H9 (cell line): ENCODE data around the gene ETV6. TPM values are rescaled to one million over a fixed set of nuclear protein-coding genes. Genes with fewer than 3 reads are reported as not detected.

ENCODE experiments used
- DNase-seq: peaks from one replicate; pipeline ENCODE4 v3.0.0-alpha.2; 2017
- H2AFZ ChIP-seq: one replicate; pipeline ENCODE4 v1.6.1; 2013; ENCODE audit warnings: mild to moderate bottlenecking, low read length, control low read depth, moderate library complexity
- H2AK5ac ChIP-seq: 2 replicates; pipeline ENCODE4 v1.6.1; 2013; ENCODE audit warnings: low read length, control low read depth, mixed read lengths; ENCODE audit not compliant: insufficient read length
- H2BK120ac ChIP-seq: one replicate; pipeline ENCODE4 v1.6.1; 2013; ENCODE audit warnings: low read depth, mild to moderate bottlenecking, low read length, control low read depth, inconsistent platforms; ENCODE audit not compliant: poor library complexity, severe bottlenecking
- H2BK12ac ChIP-seq: 2 replicates; pipeline ENCODE4 v1.6.1; 2013; ENCODE audit warnings: low read length, control low read depth, mixed read lengths, low read depth; ENCODE audit not compliant: insufficient read length
- H2BK15ac ChIP-seq: 2 replicates; pipeline ENCODE4 v1.6.1; 2013; ENCODE audit warnings: low read depth, low read length, control low read depth
- H2BK20ac ChIP-seq: one replicate; pipeline ENCODE4 v1.6.1; 2013; ENCODE audit warnings: low read depth, mild to moderate bottlenecking, low read length, control low read depth, inconsistent platforms; ENCODE audit not compliant: poor library complexity, severe bottlenecking
- H2BK5ac ChIP-seq: 2 replicates; pipeline ENCODE4 v1.6.1; 2013; ENCODE audit warnings: low read length, control low read depth, mixed read lengths; ENCODE audit not compliant: insufficient read length
- H3K14ac ChIP-seq: 2 replicates; pipeline ENCODE4 v1.6.1; 2013; ENCODE audit warnings: low read length, control low read depth; ENCODE audit not compliant: insufficient read depth
- H3K18ac ChIP-seq: 2 replicates; pipeline ENCODE4 v1.6.1; 2013; ENCODE audit warnings: low read depth, mild to moderate bottlenecking, mixed read lengths, low read length, control low read depth; ENCODE audit not compliant: insufficient read length
- H3K23ac ChIP-seq: 2 replicates; pipeline ENCODE4 v1.6.1; 2013; ENCODE audit warnings: low read length, control low read depth, mixed read lengths, low read depth; ENCODE audit not compliant: insufficient read length
- H3K23me2 ChIP-seq: 2 replicates; pipeline ENCODE4 v1.6.1; 2013; ENCODE audit warnings: low read depth, mild to moderate bottlenecking, mixed read lengths, low read length, control low read depth; ENCODE audit not compliant: insufficient read length, poor library complexity, severe bottlenecking
- H3K27ac ChIP-seq: 2 replicates; pipeline ENCODE4 v1.5.1; 2013; ENCODE audit warnings: low read length, control low read depth, mixed read lengths, low read depth; ENCODE audit not compliant: insufficient read length
- H3K27me3 ChIP-seq: 2 replicates; pipeline ENCODE4 v1.6.1; 2013; ENCODE audit warnings: low read length, control low read depth, inconsistent platforms; ENCODE audit not compliant: insufficient read depth
- H3K4ac ChIP-seq: 2 replicates; pipeline ENCODE4 v1.6.1; 2013; ENCODE audit warnings: low read depth, mild to moderate bottlenecking, control low read depth, inconsistent platforms, low read length, moderate library complexity
- H3K4me1 ChIP-seq: 2 replicates; pipeline ENCODE4 v1.6.1; 2013; ENCODE audit warnings: low read length, control low read depth, inconsistent platforms; ENCODE audit not compliant: insufficient read depth
- H3K4me2 ChIP-seq: 2 replicates; pipeline ENCODE4 v1.6.1; 2013; ENCODE audit warnings: low read length, control low read depth, mixed read lengths; ENCODE audit not compliant: insufficient read length, insufficient read depth
- H3K56ac ChIP-seq: 2 replicates; pipeline ENCODE4 v1.6.1; 2013; ENCODE audit warnings: low read depth, mild to moderate bottlenecking, mixed read lengths, low read length, control low read depth; ENCODE audit not compliant: insufficient read length
- H3K79me1 ChIP-seq: 2 replicates; pipeline ENCODE4 v1.6.1; 2013; ENCODE audit warnings: low read depth, mild to moderate bottlenecking, moderate library complexity, low read length, control low read depth, inconsistent platforms; ENCODE audit not compliant: insufficient read depth, poor library complexity, severe bottlenecking
- H3K79me2 ChIP-seq: 2 replicates; pipeline ENCODE4 v1.6.1; 2013; ENCODE audit warnings: low read length, control low read depth, inconsistent platforms; ENCODE audit not compliant: insufficient read depth
- H3K9ac ChIP-seq: 2 replicates; pipeline ENCODE4 v1.6.1; 2013; ENCODE audit warnings: low read length, control low read depth, mixed read lengths; ENCODE audit not compliant: insufficient read length; ENCODE audit errors: extremely low read depth
- H3K9me3 ChIP-seq: one replicate; pipeline ENCODE4 v1.6.1; 2013; ENCODE audit warnings: low read depth, low read length, inconsistent platforms; ENCODE audit not compliant: control insufficient read depth
- H3T11ph ChIP-seq: one replicate; pipeline ENCODE4 v1.6.1; 2013; ENCODE audit warnings: mild to moderate bottlenecking, low read length, control low read depth, inconsistent platforms
- H4K20me1 ChIP-seq: one replicate; pipeline ENCODE4 v1.6.1; 2013; ENCODE audit not compliant: control insufficient read depth, insufficient read length, insufficient read depth
- H4K5ac ChIP-seq: 2 replicates; pipeline ENCODE4 v1.6.1; 2013; ENCODE audit warnings: low read depth, mild to moderate bottlenecking, mixed read lengths, low read length, control low read depth; ENCODE audit not compliant: insufficient read length
- H4K8ac ChIP-seq: replicated peaks from 2 replicates; pipeline ENCODE4 v1.6.1; 2013; ENCODE audit warnings: low read length, control low read depth, mixed read lengths, low read depth; ENCODE audit not compliant: insufficient read length
- H4K91ac ChIP-seq: 2 replicates; pipeline ENCODE4 v1.6.1; 2013; ENCODE audit warnings: low read depth, mild to moderate bottlenecking, moderate library complexity, mixed read lengths, low read length, control low read depth; ENCODE audit not compliant: insufficient read length
- H3K27ac Mint-ChIP-seq, 3 experiments: 2 replicates in 2 of 3; 3 replicates in 1 of 3; pipeline ENCODE4 v1.8.0; 2020 to 2021; ENCODE audit warnings: mixed read lengths in 3 of 3, mild to moderate bottlenecking in 1 of 3, moderate library complexity in 1 of 3
- H3K27me3 Mint-ChIP-seq: 2 replicates; pipeline ENCODE4 v1.8.0; 2021; ENCODE audit warnings: low read depth, mild to moderate bottlenecking, moderate library complexity, mixed read lengths
- H3K36me3 Mint-ChIP-seq, 3 experiments: 2 replicates in 2 of 3; 3 replicates in 1 of 3; pipeline ENCODE4 v1.8.0; 2020 to 2021; ENCODE audit warnings: low read depth in 3 of 3, mixed read lengths in 3 of 3; ENCODE audit not compliant: insufficient read depth in 1 of 3
- H3K4me1 Mint-ChIP-seq, 2 experiments: 2 replicates each; pipeline ENCODE4 v1.8.0; 2020; ENCODE audit warnings: mixed read lengths in 2 of 2
- H3K4me3 Mint-ChIP-seq, 2 experiments: 2 replicates in 1 of 2; 3 replicates in 1 of 2; pipeline ENCODE4 v1.8.0; 2020 to 2021; ENCODE audit warnings: mild to moderate bottlenecking in 2 of 2, mixed read lengths in 2 of 2, moderate library complexity in 1 of 2
- H3K9me3 Mint-ChIP-seq, 2 experiments: 2 replicates in 1 of 2; 3 replicates in 1 of 2; pipeline ENCODE4 v1.8.0; 2020; ENCODE audit warnings: mild to moderate bottlenecking in 2 of 2, mixed read lengths in 2 of 2, moderate library complexity in 1 of 2
- WGBS: extraction: QIAGEN DNeasy Blood & Tissue Kit; methylation state at CpG from one replicate; pipeline ENCODE4 v1.1.7; 2013; ENCODE audit warnings: missing lambda C conversion rate, low lambda C conversion rate, mixed read lengths; ENCODE audit not compliant: insufficient read length; ENCODE audit errors: extremely low coverage; 5-methylcytosine and 5-hydroxymethylcytosine counted together
- total RNA-seq: library from RNA; stranded (reverse); gene quantifications from 2 replicates; pipeline ENCODE4 v1.2.1, GENCODE V29; 2021
- TF ChIP-seq, protein P1 (sequence below): fragments of 200-600 bp; sonication (generic); conservative IDR thresholded peaks from 3 replicates; pipeline ENCODE4 v1.8.0; 2021; ENCODE audit warnings: antibody characterized with exemption, mild to moderate bottlenecking

The ETV6 gene
- total RNA-seq, 1 experiment from 2014 or later = 28.7 TPM

DNA sequence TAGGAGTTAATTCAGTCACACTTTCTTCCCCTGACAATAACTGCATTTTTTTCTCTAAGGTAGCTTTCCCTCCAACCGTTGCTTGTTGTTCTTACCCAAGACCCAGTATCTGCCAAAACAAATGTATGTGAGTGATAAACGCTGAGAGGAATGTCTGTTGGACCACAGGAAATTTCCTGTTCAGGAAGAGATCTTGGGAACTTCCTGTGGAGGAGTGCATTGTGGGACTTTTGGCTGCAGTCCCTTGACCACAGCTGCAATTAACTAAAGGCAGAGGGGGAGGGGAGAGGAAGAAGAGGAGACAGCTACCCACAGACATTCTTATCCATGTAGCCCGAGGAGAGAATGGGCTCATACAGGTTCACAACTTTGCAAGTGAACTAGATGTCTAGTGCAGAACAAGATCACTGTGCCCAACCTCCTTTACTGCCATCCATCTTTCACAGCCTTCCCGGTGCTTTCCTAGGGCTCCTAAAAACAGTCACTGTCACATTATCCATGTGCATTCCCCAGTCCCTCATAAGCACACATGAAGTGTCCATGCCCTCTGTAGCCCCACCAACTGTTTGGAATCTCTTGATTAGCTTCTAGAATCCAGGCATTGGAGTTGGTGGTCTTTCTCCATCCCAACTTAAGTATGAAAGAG, 149.5 kb downstream of the ETV6 start:
- Histone ChIP-seq H3T11ph (no peak overlapping the region), H3K23ac (no peak overlapping the region), H3K9ac (no peak overlapping the region), H4K20me1 (no peaks in the 10 kb centered on the region), H2BK5ac (no peak overlapping the region), H4K5ac (no peak overlapping the region), H2BK15ac (no peak overlapping the region), H3K4ac (no peak overlapping the region), H3K27me3 (no peaks in the 10 kb centered on the region), H2BK120ac (no peak overlapping the region), H3K4me2 (no peak overlapping the region), H3K27ac (no peak overlapping the region), H3K79me2 (no peaks in the 10 kb centered on the region), H2BK12ac (no peak overlapping the region), H3K79me1 (no peaks in the 10 kb centered on the region), H3K4me1 (peaks cover 6% of the 10 kb centered on the region), H4K8ac (no peak overlapping the region), H3K18ac (no peak overlapping the region), H3K23me2 (no peaks in the 10 kb centered on the region), H2AFZ (no peak overlapping the region), H3K14ac (no peak overlapping the region), H3K9me3 (no peaks in the 10 kb centered on the region), H3K56ac (no peak overlapping the region), H2BK20ac (no peak overlapping the region), H4K91ac (no peak overlapping the region), H2AK5ac (no peak overlapping the region)
- no CpG with 5 or more reads among the region's 4 CpGs for WGBS
- no peaks in the 10 kb centered on the region for H3K27me3 Mint-ChIP-seq
- DNase-seq = no peak
- no peak overlapping the region for H3K4me3 Mint-ChIP-seq
- H3K27ac Mint-ChIP-seq = peak overlapping the region in 1 of 3 experiments; percentile 40; a peak in 2 of 7 replicates
- H3K4me1 Mint-ChIP-seq = peaks cover 12 to 20% of the 10 kb centered on the region in 2 experiments
- peaks cover 0 to 3% (median 2%) of the 10 kb centered on the region in 3 experiments; a peak in 2 of 7 replicates for H3K36me3 Mint-ChIP-seq
- H3K9me3 Mint-ChIP-seq = no peaks in the 10 kb centered on the region
- TF ChIP-seq, protein P1, sequence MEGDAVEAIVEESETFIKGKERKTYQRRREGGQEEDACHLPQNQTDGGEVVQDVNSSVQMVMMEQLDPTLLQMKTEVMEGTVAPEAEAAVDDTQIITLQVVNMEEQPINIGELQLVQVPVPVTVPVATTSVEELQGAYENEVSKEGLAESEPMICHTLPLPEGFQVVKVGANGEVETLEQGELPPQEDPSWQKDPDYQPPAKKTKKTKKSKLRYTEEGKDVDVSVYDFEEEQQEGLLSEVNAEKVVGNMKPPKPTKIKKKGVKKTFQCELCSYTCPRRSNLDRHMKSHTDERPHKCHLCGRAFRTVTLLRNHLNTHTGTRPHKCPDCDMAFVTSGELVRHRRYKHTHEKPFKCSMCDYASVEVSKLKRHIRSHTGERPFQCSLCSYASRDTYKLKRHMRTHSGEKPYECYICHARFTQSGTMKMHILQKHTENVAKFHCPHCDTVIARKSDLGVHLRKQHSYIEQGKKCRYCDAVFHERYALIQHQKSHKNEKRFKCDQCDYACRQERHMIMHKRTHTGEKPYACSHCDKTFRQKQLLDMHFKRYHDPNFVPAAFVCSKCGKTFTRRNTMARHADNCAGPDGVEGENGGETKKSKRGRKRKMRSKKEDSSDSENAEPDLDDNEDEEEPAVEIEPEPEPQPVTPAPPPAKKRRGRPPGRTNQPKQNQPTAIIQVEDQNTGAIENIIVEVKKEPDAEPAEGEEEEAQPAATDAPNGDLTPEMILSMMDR = no peak
